OCI-LY7 (cell line): ENCODE data around the gene PUS7L. TPM values are rescaled to one million over a fixed set of nuclear protein-coding genes. Genes with fewer than 3 reads are reported as not detected.
"Not testable (repeated sequence)": the region's sequence is repeated elsewhere in the genome, so short reads cannot be mapped to it uniquely, and the experiment has no call there.

Source experiments
- BruUV-seq: library from RNA; stranded (reverse); fragments of 400-500 nt; replicated peaks from 2 replicates; lab custom pipeline; 2021; lab: Mats Ljungman, UMichigan
- CTCF ChIA-PET: fragments of 300-600 bp; sonication (Branson Sonifier 250); formaldehyde crosslinking; loops from one replicate; lab custom pipeline; 2022; ENCODE audit warnings: antibody characterized with exemption; ENCODE audit not compliant: unreplicated experiment; lab: Charles Lee
- POLR2A ChIA-PET: fragments of 300-600 bp; sonication (Branson Sonifier 250); formaldehyde crosslinking; loops from one replicate; lab custom pipeline; 2022; ENCODE audit warnings: antibody characterized with exemption; lab: Charles Lee
- DNase-seq: peaks from one replicate; pipeline ENCODE4 v3.0.0-alpha.2; 2015; ENCODE audit warnings: low spot score
- H2AFZ ChIP-seq: fragments of 200-600 bp; sonication (generic), shearing (Covaris generic); 2 replicates; pipeline ENCODE4 v1.6.1; 2014; ENCODE audit warnings: mild to moderate bottlenecking, antibody characterized with exemption, low read length, moderate library complexity
- H3K27ac ChIP-seq: fragments of 200-600 bp; sonication (generic); 2 replicates; pipeline ENCODE4 v1.5.1; 2014; ENCODE audit warnings: mixed run types, low read depth, mild to moderate bottlenecking, moderate library complexity, low read length, inconsistent platforms; ENCODE audit not compliant: poor library complexity, severe bottlenecking
- H3K36me3 ChIP-seq: fragments of 200-600 bp; sonication (generic); 2 replicates; pipeline ENCODE4 v1.6.1; 2014; ENCODE audit warnings: mild to moderate bottlenecking, antibody characterized with exemption, low read length, moderate library complexity, mixed read lengths; ENCODE audit not compliant: insufficient read depth
- H3K4me1 ChIP-seq: fragments of 200-600 bp; sonication (generic); 2 replicates; pipeline ENCODE4 v1.5.1; 2014; ENCODE audit warnings: mild to moderate bottlenecking, low read length; ENCODE audit not compliant: insufficient read depth, poor library complexity, severe bottlenecking
- H3K4me2 ChIP-seq: fragments of 200-600 bp; sonication (generic); 2 replicates; pipeline ENCODE4 v1.6.1; 2014; ENCODE audit warnings: mild to moderate bottlenecking, low read length
- H3K4me3 ChIP-seq: fragments of 200-600 bp; sonication (generic); 2 replicates; pipeline ENCODE4 v1.5.1; 2014; ENCODE audit warnings: mild to moderate bottlenecking, low read depth, low read length; ENCODE audit not compliant: poor library complexity, severe bottlenecking
- H3K79me2 ChIP-seq: fragments of 200-600 bp; sonication (generic); 2 replicates; pipeline ENCODE4 v1.6.1; 2016; ENCODE audit warnings: low read depth, mild to moderate bottlenecking, low read length, moderate library complexity, mixed read lengths; ENCODE audit not compliant: insufficient read depth
- H3K9me2 ChIP-seq: fragments of 200-600 bp; sonication (generic); 2 replicates; pipeline ENCODE4 v1.6.1; 2016; ENCODE audit warnings: mild to moderate bottlenecking, low read length, mixed read lengths; ENCODE audit not compliant: insufficient read depth
- H3K9me3 ChIP-seq: fragments of 200-600 bp; sonication (generic); 2 replicates; pipeline ENCODE4 v1.6.1; 2014; ENCODE audit warnings: mild to moderate bottlenecking, mixed run types, low read length, mixed read lengths
- H4K20me1 ChIP-seq: fragments of 200-600 bp; sonication (generic); 2 replicates; pipeline ENCODE4 v1.6.1; 2014; ENCODE audit warnings: mild to moderate bottlenecking, antibody characterized with exemption, low read length, moderate library complexity, mixed read lengths; ENCODE audit not compliant: insufficient read depth
- CTCF ChIP-seq: fragments of 200-600 bp; sonication (generic); conservative IDR thresholded peaks from 2 replicates; pipeline ENCODE4 v1.5.1; 2014; ENCODE audit warnings: mild to moderate bottlenecking, antibody characterized with exemption, low read length, moderate library complexity, mixed read lengths
- EZH2phosphoT487 ChIP-seq: fragments of 200-600 bp; sonication (generic); IDR thresholded peaks from 2 replicates; pipeline ENCODE4 v1.6.1; 2018; ENCODE audit warnings: low read depth, borderline replicate concordance, mild to moderate bottlenecking, mixed run types, antibody characterized with exemption, low read length, moderate library complexity, mixed read lengths
- intact Hi-C: fragments of 100-400 bp; cut with micrococcal nuclease; formaldehyde crosslinking; loops from one replicate; pipeline ENCODE4 v1.10.0; 2022; ENCODE audit not compliant: unreplicated experiment
- total RNA-seq, 2 experiments: library from RNA; depleted of rRNA in 1 of 2; stranded (reverse); fragments of >200 nt in 1 of 2; shearing (Covaris generic) in 1 of 2; gene quantifications; 2 replicates each; pipeline ENCODE4 v1.2.3, GENCODE V29; 2014 to 2022

Gene PUS7L
- total RNA-seq, 2 experiments from 2014 or later: 20.5 to 23.3 TPM

GRCh38 chr12:43722621-43723020 lies 36.0 kb downstream of the PUS7L start:
- Histone ChIP-seq H3K4me3 (no peak overlapping the region), H3K36me3 (peaks cover 16% of the 10 kb centered on the region), H3K79me2 (no peaks in the 10 kb centered on the region), H3K9me2 (no peaks in the 10 kb centered on the region), H3K4me1 (no peaks in the 10 kb centered on the region), H3K9me3 (no peaks in the 10 kb centered on the region), H4K20me1 (no peaks in the 10 kb centered on the region), H3K4me2 (no peak overlapping the region), H3K27ac (no peak overlapping the region), H2AFZ (no peak overlapping the region)
- CTCF ChIA-PET: no interaction called here
- no peak for DNase-seq
- POLR2A ChIA-PET: interaction anchor here (0.7 kb wide), 1 partner anchor 424 kb away, joined by 3 read pairs; no protein-coding TSS in a partner anchor
- intact Hi-C loops: no loop called here
- TF ChIP-seq EZH2phosphoT487: no peak
- TF ChIP-seq CTCF: no peak
- BruUV-seq: no TSS peak

GRCh38 chr12:43711348-43711747 lies 47.2 kb downstream of the PUS7L start:
- no peak for DNase-seq
- Histone ChIP-seq H4K20me1 (no peaks in the 10 kb centered on the region), H3K4me2 (no peak overlapping the region), H3K27ac (no peak overlapping the region), H3K9me2 (no peaks in the 10 kb centered on the region), H3K9me3 (no peaks in the 10 kb centered on the region), H2AFZ (no peak overlapping the region), H3K36me3 (no peaks in the 10 kb centered on the region), H3K4me3 (no peak overlapping the region), H3K79me2 (no peaks in the 10 kb centered on the region), H3K4me1 (no peaks in the 10 kb centered on the region)
- no peak for TF ChIP-seq EZH2phosphoT487
- no peak for TF ChIP-seq CTCF
- intact Hi-C loops: no loop called here
- no TSS peak for BruUV-seq
- POLR2A ChIA-PET: no interaction called here
- CTCF ChIA-PET: no interaction called here

DNA sequence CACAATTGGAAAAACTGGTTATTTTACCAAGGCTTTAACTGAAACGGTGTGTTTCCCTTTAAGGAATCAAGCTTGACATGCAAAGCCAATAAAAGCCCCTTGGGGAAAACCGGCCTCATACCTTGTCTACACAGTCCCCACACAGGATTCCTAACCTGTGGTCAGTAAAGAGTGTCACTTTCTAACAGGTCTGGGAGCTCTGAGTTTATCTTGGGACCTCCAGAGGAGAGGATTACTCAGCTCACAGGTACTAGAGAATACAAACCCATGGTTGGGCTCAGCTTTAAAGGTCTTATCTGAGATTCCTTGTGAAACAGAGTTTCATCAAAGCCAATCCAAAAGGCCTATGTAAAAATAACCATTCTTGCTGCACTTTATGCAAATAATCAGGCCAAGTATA lies 54.8 kb downstream of the PUS7L start:
- BruUV-seq: not testable (repeated sequence)

DNA sequence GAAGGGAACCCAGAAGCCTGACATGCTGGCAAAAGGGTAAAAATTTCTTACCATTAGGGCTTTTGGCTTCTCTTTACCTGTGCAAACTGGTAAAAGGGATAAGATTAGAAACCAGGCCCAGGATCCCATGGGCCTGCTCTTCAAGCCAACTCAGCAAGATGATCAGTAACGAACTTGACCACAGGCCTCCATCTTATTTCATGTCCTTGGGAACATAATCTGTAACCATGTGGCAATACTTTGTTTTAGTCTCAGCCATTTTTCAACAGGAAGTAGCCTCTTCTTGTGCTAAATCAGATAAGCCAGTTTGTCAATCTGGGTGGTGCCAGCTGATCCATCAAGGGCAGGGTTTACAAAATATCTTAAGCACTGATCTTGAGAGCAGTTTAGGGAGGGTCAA lies 57.4 kb downstream of the PUS7L start:
- H3K27ac ChIP-seq, H3K4me2 ChIP-seq, BruUV-seq, H3K79me2 ChIP-seq, POLR2A ChIA-PET, H3K36me3 ChIP-seq, H2AFZ ChIP-seq, H3K9me2 ChIP-seq, CTCF ChIA-PET, DNase-seq, H3K4me3 ChIP-seq, intact Hi-C loops, H3K9me3 ChIP-seq, H3K4me1 ChIP-seq, H4K20me1 ChIP-seq: not testable (repeated sequence)

More for the DNA sequence above, 54.8 kb downstream of the PUS7L start:
- DNase-seq, intact Hi-C loops, H3K4me1 ChIP-seq, H2AFZ ChIP-seq, H3K4me2 ChIP-seq, H3K36me3 ChIP-seq, POLR2A ChIA-PET, H3K4me3 ChIP-seq, H4K20me1 ChIP-seq, H3K9me3 ChIP-seq, H3K79me2 ChIP-seq, H3K27ac ChIP-seq, H3K9me2 ChIP-seq, CTCF ChIA-PET: not testable (repeated sequence)
